ENCODE results near the gene IFIT3. TPM values are rescaled to one million over a fixed set of nuclear protein-coding genes. Genes with fewer than 3 reads are reported as not detected.

Gene IFIT3
- total RNA-seq, 1 experiment from 2014 or later = 0.55 TPM

DNA sequence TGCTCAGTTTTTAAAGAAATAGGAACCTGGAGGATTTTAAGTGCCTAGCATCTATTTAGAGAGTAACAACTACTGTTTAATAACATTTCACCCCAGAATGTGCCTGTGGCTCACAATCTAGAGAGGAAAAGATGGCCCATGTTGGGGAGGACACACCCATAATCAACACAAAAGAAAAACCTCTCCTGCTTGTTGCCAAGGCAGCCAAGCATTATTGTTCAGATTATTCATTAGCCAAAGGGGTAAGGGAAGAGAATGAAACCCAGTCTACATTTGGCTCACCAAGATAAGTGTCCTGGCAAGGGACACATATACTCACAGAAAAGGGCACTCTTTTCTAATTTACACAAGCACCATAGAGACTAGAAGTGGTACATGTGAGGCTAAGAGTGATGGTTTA, 32.4 kb downstream of the IFIT3 start:
- Histone ChIP-seq H3K27me3 (ENCODE audit: insufficient read depth, low read length) (no peaks in the 10 kb centered on the region), H3K79me1 (ENCODE audit: insufficient read depth, low read depth, low read length, poor library complexity, severe bottlenecking) (no peaks in the 10 kb centered on the region), H3K9ac (ENCODE audit: extremely low read depth, insufficient read length, low read length) (no peak overlapping the region), H3K23ac (ENCODE audit: insufficient read length, low read depth, low read length) (no peak overlapping the region), H2BK12ac (ENCODE audit: insufficient read length, low read depth, low read length) (no peak overlapping the region), H3K27ac (ENCODE audit: insufficient read length, low read depth, low read length) (no peak overlapping the region), H2AFZ (ENCODE audit: low read length) (no peak overlapping the region), H2BK20ac (ENCODE audit: low read depth, low read length, poor library complexity, severe bottlenecking) (no peak overlapping the region), H2AK5ac (ENCODE audit: insufficient read length, low read length) (no peak overlapping the region), H2BK15ac (ENCODE audit: low read depth, low read length) (no peak overlapping the region), H3K14ac (ENCODE audit: insufficient read depth, low read length) (no peak overlapping the region), H2BK5ac (ENCODE audit: insufficient read length, low read length) (no peak overlapping the region), H3K9me3 (ENCODE audit: control insufficient read depth, low read depth, low read length) (no peaks in the 10 kb centered on the region), H3K56ac (ENCODE audit: insufficient read length, low read depth, low read length) (no peak overlapping the region), H3T11ph (ENCODE audit: low read length) (no peak overlapping the region), H3K4me2 (ENCODE audit: insufficient read depth, insufficient read length, low read length) (no peak overlapping the region), H2BK120ac (ENCODE audit: low read depth, low read length, poor library complexity, severe bottlenecking) (no peak overlapping the region), H3K4me1 (ENCODE audit: insufficient read depth, low read length) (no peaks in the 10 kb centered on the region; the same call in 1 of the 2 replicates), H4K91ac (ENCODE audit: insufficient read length, low read depth, low read length) (no peak overlapping the region), H4K5ac (ENCODE audit: insufficient read length, low read depth, low read length) (no peak overlapping the region), H4K8ac (replicated peaks; ENCODE audit: insufficient read length, low read depth, low read length) (no peak overlapping the region), H3K79me2 (ENCODE audit: insufficient read depth, low read length) (no peaks in the 10 kb centered on the region), H4K20me1 (ENCODE audit: control insufficient read depth, insufficient read depth, insufficient read length) (no peaks in the 10 kb centered on the region), H3K18ac (ENCODE audit: insufficient read length, low read depth, low read length) (no peak overlapping the region), H3K4ac (ENCODE audit: low read depth, low read length) (no peak overlapping the region), H3K23me2 (ENCODE audit: insufficient read length, low read depth, low read length, poor library complexity, severe bottlenecking) (no peaks in the 10 kb centered on the region)
- H3K4me3 Mint-ChIP-seq = no peak overlapping the region
- peaks cover 0 to 1% (median 0%) of the 10 kb centered on the region in 3 experiments; a peak in 1 of 7 replicates for H3K36me3 Mint-ChIP-seq (ENCODE audit: insufficient read depth in 1 of 3, low read depth in 3 of 3)
- TF ChIP-seq, protein P1, sequence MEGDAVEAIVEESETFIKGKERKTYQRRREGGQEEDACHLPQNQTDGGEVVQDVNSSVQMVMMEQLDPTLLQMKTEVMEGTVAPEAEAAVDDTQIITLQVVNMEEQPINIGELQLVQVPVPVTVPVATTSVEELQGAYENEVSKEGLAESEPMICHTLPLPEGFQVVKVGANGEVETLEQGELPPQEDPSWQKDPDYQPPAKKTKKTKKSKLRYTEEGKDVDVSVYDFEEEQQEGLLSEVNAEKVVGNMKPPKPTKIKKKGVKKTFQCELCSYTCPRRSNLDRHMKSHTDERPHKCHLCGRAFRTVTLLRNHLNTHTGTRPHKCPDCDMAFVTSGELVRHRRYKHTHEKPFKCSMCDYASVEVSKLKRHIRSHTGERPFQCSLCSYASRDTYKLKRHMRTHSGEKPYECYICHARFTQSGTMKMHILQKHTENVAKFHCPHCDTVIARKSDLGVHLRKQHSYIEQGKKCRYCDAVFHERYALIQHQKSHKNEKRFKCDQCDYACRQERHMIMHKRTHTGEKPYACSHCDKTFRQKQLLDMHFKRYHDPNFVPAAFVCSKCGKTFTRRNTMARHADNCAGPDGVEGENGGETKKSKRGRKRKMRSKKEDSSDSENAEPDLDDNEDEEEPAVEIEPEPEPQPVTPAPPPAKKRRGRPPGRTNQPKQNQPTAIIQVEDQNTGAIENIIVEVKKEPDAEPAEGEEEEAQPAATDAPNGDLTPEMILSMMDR (conservative IDR thresholded peaks at IDR 0.05) = no peak
- no peaks in the 10 kb centered on the region for H3K9me3 Mint-ChIP-seq
- H3K4me1 Mint-ChIP-seq = peaks cover 7 to 12% of the 10 kb centered on the region in 2 experiments
- no peak for DNase-seq
- no peaks in the 10 kb centered on the region for H3K27me3 Mint-ChIP-seq (ENCODE audit: low read depth)
- no peak overlapping the region for H3K27ac Mint-ChIP-seq

Data from H9 (cell line).